Measurements from ENCODE around the gene HHATL.

HHATL gene

GRCh38 chr3:42651248-42652091 is 51.1 kb downstream of the HHATL start:
- H3K27ac ChIP-seq: peak overlapping the region; percentile 83; the same call in 1 of the 2 replicates
- no peak for TF ChIP-seq CTCF (conservative IDR thresholded peaks at IDR 0.05)

- TF ChIP-seq CTCF (conservative IDR thresholded peaks at IDR 0.05): no peak
- no peak overlapping the region for H3K27ac ChIP-seq
These were observed 52.8 kb downstream of the HHATL start for GRCh38 chr3:42649783-42650182.

- H3K27ac ChIP-seq: no peak overlapping the region
- TF ChIP-seq CTCF (conservative IDR thresholded peaks at IDR 0.05): no peak
These were observed 53.6 kb downstream of the HHATL start for GRCh38 chr3:42649006-42649405.

- no peak overlapping the region for H3K27ac ChIP-seq
- no peak for TF ChIP-seq CTCF (conservative IDR thresholded peaks at IDR 0.05)
These were observed 54.7 kb downstream of the HHATL start for GRCh38 chr3:42647821-42648459.
